Measurements from ENCODE around the gene PPFIA1. TPM values are rescaled to one million over a fixed set of nuclear protein-coding genes. Genes with fewer than 3 reads are reported as not detected.

Gene PPFIA1
- total and polyA plus RNA-seq, 2 of the 8 experiments (the other 6 are each of a cell fraction or from before 2014, with no cell fraction given): 44.3 to 73.5 TPM

DNA sequence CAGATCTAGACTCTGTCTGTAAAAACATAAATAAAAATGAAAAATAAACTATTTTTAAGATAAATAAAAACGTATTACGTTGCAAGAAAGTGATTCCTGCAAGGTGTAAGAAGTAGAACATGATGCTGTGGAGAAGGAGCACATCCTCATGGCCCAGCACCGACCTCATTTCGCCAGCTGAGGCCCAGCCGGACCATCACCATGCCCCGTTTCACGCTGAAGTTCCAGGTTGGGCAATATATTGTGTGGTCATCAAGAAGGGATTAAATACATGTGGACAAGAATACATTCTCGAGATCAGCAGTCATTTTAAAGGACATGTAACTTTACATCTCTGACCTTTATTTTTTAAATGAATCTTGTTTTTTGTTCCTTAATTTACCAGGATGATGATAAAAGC is 107.2 kb downstream of the PPFIA1 start:
- Histone ChIP-seq H3K79me2 (ENCODE audit: control insufficient read depth in 1 of 2, insufficient read depth in 2 of 2, low read length in 2 of 2) (no peaks in the 10 kb centered on the region), H3K27me3 (replicated peaks in 1 of 4; ENCODE audit: control insufficient read depth in 3 of 4, extremely low read depth in 1 of 4, insufficient read depth in 3 of 4, low read length in 3 of 4) (no peaks in the 10 kb centered on the region), H3K27ac (ENCODE audit: low read depth, low read length) (no peak overlapping the region), H3K79me1 (ENCODE audit: low read depth, low read length) (no peaks in the 10 kb centered on the region), H2AFZ (ENCODE audit: low read length) (no peak overlapping the region), H4K20me1 (replicated peaks in 1 of 2; ENCODE audit: control insufficient read depth in 1 of 2, insufficient read depth in 2 of 2, low read length in 2 of 2) (peaks cover 1 to 8% of the 10 kb centered on the region in 2 experiments), H3K9me3 (ENCODE audit: insufficient read depth in 2 of 2, low read depth in 1 of 2, low read length in 1 of 2) (no peaks in the 10 kb centered on the region), H3K23me2 (ENCODE audit: low read depth, low read length) (no peaks in the 10 kb centered on the region), H3K14ac (ENCODE audit: insufficient read length) (no peak overlapping the region), H3K4ac (replicated peaks; ENCODE audit: insufficient read length, low read depth, low read length) (no peak overlapping the region), H3K4me3 (ENCODE audit: extremely low read depth in 1 of 4, insufficient read depth in 2 of 4, low read depth in 3 of 4, low read length in 4 of 4) (no peak overlapping the region), H2BK5ac (ENCODE audit: low read depth, low read length) (no peak overlapping the region), H3K56ac (replicated peaks; ENCODE audit: insufficient read length, low read depth, low read length) (no peak overlapping the region), H2BK120ac (replicated peaks; ENCODE audit: low read depth, low read length) (no peak overlapping the region), H4K8ac (ENCODE audit: extremely low read depth, insufficient read depth, low read length) (no peak overlapping the region), H2BK12ac (ENCODE audit: low read depth, low read length) (no peak overlapping the region), H3K23ac (ENCODE audit: insufficient read length) (no peak overlapping the region), H3K4me1 (replicated peaks in 1 of 4; ENCODE audit: control insufficient read depth in 3 of 4, insufficient read depth in 4 of 4, low read length in 3 of 4) (peaks cover 0 to 8% (median 3%) of the 10 kb centered on the region in 4 experiments; a peak in 3 of 7 replicates), H3K18ac (ENCODE audit: extremely low read depth, low read length) (no peak overlapping the region), H2BK15ac (ENCODE audit: low read length) (no peak overlapping the region), H4K91ac (replicated peaks; ENCODE audit: insufficient read length, low read length) (no peak overlapping the region), H3K36me3 (ENCODE audit: control insufficient read depth in 2 of 4, insufficient read depth in 4 of 4, low read length in 3 of 4) (peaks cover 11 to 65% (median 32%) of the 10 kb centered on the region in 4 experiments), H4K5ac (ENCODE audit: insufficient read length, low read depth, low read length) (no peak overlapping the region), H2BK20ac (ENCODE audit: low read length) (no peak overlapping the region), H2AK5ac (ENCODE audit: low read depth, low read length) (no peak overlapping the region), H3K4me2 (ENCODE audit: insufficient read depth in 1 of 2, low read depth in 2 of 2, low read length in 2 of 2) (no peak overlapping the region), H3K9ac (replicated peaks in 1 of 4; ENCODE audit: extremely low read depth in 1 of 4, low read depth in 3 of 4, low read length in 3 of 4) (no peak overlapping the region)
- POLR2A ChIA-PET (ENCODE audit: partially characterized antibody): interaction anchor here (0.9 to 1.4 kb wide), 2 partner anchors 10 to 24 kb away, joined by 3 to 5 read pairs; no protein-coding TSS in a partner anchor
- DNase-seq (ENCODE audit: low read depth in 1 of 2, low spot score in 2 of 2) (no peak), FAIRE-seq (no peak)
- WGBS, 2 experiments (ENCODE audit: extremely low coverage in 1 of 2, insufficient coverage in 1 of 2, insufficient read length in 1 of 2, insufficient replicate concordance in 2 of 2, low coverage in 1 of 2, low lambda C conversion rate in 2 of 2, missing lambda C conversion rate in 1 of 2): 90% methylated on average over 8 of the region's 8 CpGs; no CpG with 5 or more reads in 1 of the 2 experiments
- CTCF ChIA-PET (ENCODE audit: partially characterized antibody): interaction anchor here (0.6 to 2.5 kb wide), 8 partner anchors 10 to 402 kb away, joined by 3 to 15 read pairs (median 4); partner anchors contain the start of gene CTTN
- no peak for TF ChIP-seq CBX8 (IDR thresholded peaks at IDR 0.05; ENCODE audit: borderline replicate concordance, low read depth, low read length)
- TF ChIP-seq SUZ12 (IDR thresholded peaks at IDR 0.05; ENCODE audit: low read length): no peak
- no peak for TF ChIP-seq MAFK (IDR thresholded peaks at IDR 0.05; ENCODE audit: low read depth, low read length)
- no peak for TF ChIP-seq SIN3A (conservative IDR thresholded peaks at IDR 0.05 in 1 of 2, IDR thresholded peaks at IDR 0.05 in 1 of 2; ENCODE audit: low read depth in 1 of 2, low read length in 2 of 2)
- no peak for TF ChIP-seq ASH2L (IDR thresholded peaks at IDR 0.05; ENCODE audit: low read length)
- TF ChIP-seq JUND (IDR thresholded peaks at IDR 0.05; ENCODE audit: low read length): no peak
- TF ChIP-seq HDAC6 (IDR thresholded peaks at IDR 0.05; ENCODE audit: low read depth, low read length): no peak
- no peak for TF ChIP-seq E2F6 (IDR thresholded peaks at IDR 0.05)
- no peak for TF ChIP-seq RXRA (IDR thresholded peaks at IDR 0.05; ENCODE audit: insufficient read depth, low read depth, low read length)
- TF ChIP-seq FOSL1 (IDR thresholded peaks at IDR 0.05; ENCODE audit: insufficient read depth, low read depth, low read length): no peak
- no peak for TF ChIP-seq ZNF274 (IDR thresholded peaks at IDR 0.05; ENCODE audit: borderline replicate concordance, extremely low read depth, low read length)
- no peak for TF ChIP-seq TCF12 (IDR thresholded peaks at IDR 0.05; ENCODE audit: low read depth, low read length)
- TF ChIP-seq TAF7 (optimal IDR thresholded peaks at IDR 0.05; ENCODE audit: borderline replicate concordance, low read depth, low read length): no peak

All from H1 (cell line).